H4 (cell line): ENCODE results near the gene ZNF367. TPM values are rescaled to one million over a fixed set of nuclear protein-coding genes. Genes with fewer than 3 reads are reported as not detected.
"Not testable (repeated sequence)": the region's sequence is repeated elsewhere in the genome, so short reads cannot be mapped to it uniquely, and the experiment has no call there.

Source experiments
- DNase-seq: peaks from one replicate; pipeline ENCODE4 v3.0.0-alpha.2; 2015; ENCODE audit warnings: low spot score
- total RNA-seq: library from RNA; depleted of rRNA; stranded (reverse); fragments of >200 nt; shearing (Covaris generic); gene quantifications from 2 replicates; pipeline ENCODE4 v1.2.3, GENCODE V29; 2014; rRNA removed

Gene ZNF367
- total RNA-seq, 1 experiment from 2014 or later = 11.6 TPM

- DNase-seq = no peak
These were observed 54.8 kb downstream of the ZNF367 start for GRCh38 chr9:96363175-96363967.

GRCh38 chr9:96362119-96362518 lies 56.1 kb downstream of the ZNF367 start:
- DNase-seq = not testable (repeated sequence)

GRCh38 chr9:96361668-96362067 lies 56.5 kb downstream of the ZNF367 start:
- no peak for DNase-seq

GRCh38 chr9:96360976-96361375 lies 57.2 kb downstream of the ZNF367 start:
- no peak for DNase-seq

GRCh38 chr9:96360523-96360922 lies 57.6 kb downstream of the ZNF367 start:
- not testable (repeated sequence) for DNase-seq

GRCh38 chr9:96350866-96351265 lies 67.3 kb downstream of the ZNF367 start:
- no peak for DNase-seq

- DNase-seq = no peak
These were observed 69.9 kb downstream of the ZNF367 start for GRCh38 chr9:96348261-96348660.

GRCh38 chr9:96345551-96345950 lies 72.6 kb downstream of the ZNF367 start:
- no peak for DNase-seq

GRCh38 chr9:96344458-96345180 lies 73.6 kb downstream of the ZNF367 start:
- DNase-seq = peak; percentile 90

- DNase-seq = no peak
These were observed 74.4 kb downstream of the ZNF367 start for GRCh38 chr9:96343515-96344360.

GRCh38 chr9:96342571-96343245 lies 75.5 kb downstream of the ZNF367 start:
- no peak for DNase-seq

- DNase-seq = no peak
These were observed 77.5 kb downstream of the ZNF367 start for GRCh38 chr9:96340707-96341106.

GRCh38 chr9:96338299-96338698 lies 79.9 kb downstream of the ZNF367 start:
- DNase-seq = no peak

Other genes with a start within 250 kb of the ZNF367 start
- gene HSD17B3, start 116.2 kb downstream of the ZNF367 start, total RNA-seq = not detected in 2 replicates
- gene SLC35D2, start 34.7 kb downstream of the ZNF367 start, total RNA-seq = 12.1 and 15.5 TPM in 2 replicates
- 2.1 and 5.7 TPM in 2 replicates for gene HABP4, start 31.8 kb upstream of the ZNF367 start, total RNA-seq
- 14.4 TPM in 2 replicates for gene CDC14B, start 201.5 kb upstream of the ZNF367 start, total RNA-seq
- 15.0 TPM in 2 replicates for gene PRXL2C, start 236.9 kb upstream of the ZNF367 start, total RNA-seq